HCT116 (cell line): ENCODE data around the gene ZC3HAV1. TPM values are rescaled to one million over a fixed set of nuclear protein-coding genes. Genes with fewer than 3 reads are reported as not detected.

ENCODE experiments used
- ATAC-seq: fragments of 200-7000 bp; cut with Tn5 transposase; 2 replicates; pipeline ENCODE4 v1.9.1; 2020; ENCODE audit warnings: mild to moderate bottlenecking, moderate library complexity
- BruUV-seq: library from RNA; stranded (reverse); fragments of 400-500 nt; replicated peaks from 2 replicates; lab custom pipeline; 2021; lab: Mats Ljungman, UMichigan
- CTCF ChIA-PET: fragments of 300-600 bp; sonication (Branson Sonifier 250); formaldehyde crosslinking; loops from one replicate; lab custom pipeline; 2021; ENCODE audit warnings: antibody characterized with exemption; lab: Charles Lee
- POLR2A ChIA-PET: fragments of 300-600, 350-600 bp; sonication (Branson Sonifier 250); formaldehyde crosslinking; loops from one replicate; lab custom pipeline; 2021; ENCODE audit warnings: antibody characterized with exemption; lab: Charles Lee
- RAD21 ChIA-PET, 2 experiments: fragments of 300-600 bp; sonication (Branson Sonifier 250); formaldehyde crosslinking; loops; one replicate each; lab custom pipeline; 2023; ENCODE audit warnings: low total read pairs in 2 of 2; ENCODE audit not compliant: uncharacterized antibody in 2 of 2, unreplicated experiment in 2 of 2, low non-redundant PET in 1 of 2; lab: Charles Lee
- DNase-seq: peaks from one replicate; pipeline ENCODE4 v3.0.0-alpha.2; 2010; ENCODE audit warnings: low read depth, low spot score
- H2AFZ ChIP-seq: fragments of 200-600 bp; shearing (Covaris generic), sonication (generic); 2 replicates; pipeline ENCODE4 v1.6.1; 2017; ENCODE audit warnings: low read depth, mixed run types, mixed read lengths, antibody characterized with exemption, low read length; ENCODE audit not compliant: poor library complexity, severe bottlenecking
- H3K27ac ChIP-seq: 2 replicates; pipeline ENCODE4 v1.5.1; 2012; ENCODE audit warnings: low read depth, low read length
- H3K27me3 ChIP-seq: fragments of 200-600 bp; sonication (generic); 2 replicates; pipeline ENCODE4 v1.6.1; 2016; ENCODE audit warnings: mixed run types, low read length, mixed read lengths; ENCODE audit not compliant: insufficient read depth
- H3K36me3 ChIP-seq, 2 experiments: fragments of 200-500 bp in 1 of 2; fragments of 200-600 bp in 1 of 2; sonication (Bioruptor generic) in 1 of 2; sonication (generic) in 1 of 2; 2 replicates each; pipeline versions ENCODE4 v1.5.1 to v1.6.1; 2014 to 2016; ENCODE audit warnings: low read length in 2 of 2, inconsistent platforms in 1 of 2, mixed read lengths in 1 of 2, mixed run types in 1 of 2; ENCODE audit not compliant: insufficient read depth in 2 of 2, control insufficient read depth in 1 of 2
- H3K4me1 ChIP-seq, 2 experiments: fragments of 200-600 bp in 1 of 2; sonication (generic) in 1 of 2; 2 replicates each; pipeline versions ENCODE4 v1.5.1 to v1.6.1; 2012 to 2017; ENCODE audit warnings: low read length in 2 of 2, inconsistent platforms in 1 of 2, mild to moderate bottlenecking in 1 of 2, mixed read lengths in 1 of 2, mixed run types in 1 of 2, moderate library complexity in 1 of 2; ENCODE audit not compliant: insufficient read depth in 2 of 2, control insufficient read depth in 1 of 2
- H3K4me2 ChIP-seq: fragments of 200-600 bp; sonication (generic); 2 replicates; pipeline ENCODE4 v1.6.1; 2017; ENCODE audit warnings: mixed run types, low read length, mixed read lengths
- H3K4me3 ChIP-seq, 2 experiments: fragments of 200-600 bp in 1 of 2; sonication (generic) in 1 of 2; replicated peaks in 1 of 2; 2 replicates each; pipeline ENCODE4 v1.5.1; 2011 to 2016; ENCODE audit warnings: low read length in 2 of 2, control low read depth in 1 of 2, low read depth in 1 of 2, mild to moderate bottlenecking in 1 of 2, mixed read lengths in 1 of 2, mixed run types in 1 of 2
- H3K79me2 ChIP-seq: fragments of 200-600 bp; sonication (generic); 2 replicates; pipeline ENCODE4 v1.6.1; 2017; ENCODE audit warnings: mild to moderate bottlenecking, mixed run types, low read length, moderate library complexity, mixed read lengths; ENCODE audit not compliant: insufficient read depth
- H3K9ac ChIP-seq: fragments of 200-600 bp; sonication (generic); 2 replicates; pipeline ENCODE4 v1.6.1; 2016; ENCODE audit warnings: low read length, mixed read lengths
- H3K9me2 ChIP-seq: fragments of 200-600 bp; sonication (generic), shearing (Covaris generic); 2 replicates; pipeline ENCODE4 v1.6.1; 2017; ENCODE audit warnings: mixed run types, mild to moderate bottlenecking, moderate library complexity; ENCODE audit not compliant: insufficient read depth
- H3K9me3 ChIP-seq, 2 experiments: fragments of 200-500 bp in 1 of 2; fragments of 200-600 bp in 1 of 2; sonication (Bioruptor generic) in 1 of 2; sonication (generic) in 1 of 2; 2 replicates each; pipeline ENCODE4 v1.6.1; 2014 to 2017; ENCODE audit warnings: low read length in 2 of 2, mixed read lengths in 2 of 2, inconsistent platforms in 1 of 2, low read depth in 1 of 2, mild to moderate bottlenecking in 1 of 2, mixed run types in 1 of 2, moderate library complexity in 1 of 2; ENCODE audit not compliant: control insufficient read depth in 1 of 2, insufficient read depth in 1 of 2
- H4K20me1 ChIP-seq: fragments of 200-600 bp; sonication (generic), shearing (Covaris generic); 2 replicates; pipeline ENCODE4 v1.6.1; 2017; ENCODE audit warnings: mixed run types, mild to moderate bottlenecking, moderate library complexity; ENCODE audit not compliant: insufficient read depth
- ATF3 ChIP-seq: IDR thresholded peaks from 2 replicates; pipeline ENCODE4 v1.6.1; 2012
- CBX3 ChIP-seq: IDR thresholded peaks from 2 replicates; pipeline ENCODE4 v1.6.1; 2012; ENCODE audit warnings: low read depth
- CEBPB ChIP-seq: IDR thresholded peaks from 2 replicates; pipeline ENCODE4 v1.6.1; 2012; ENCODE audit warnings: low read depth
- CTCF ChIP-seq, 3 experiments: fragments of 200-600 bp in 1 of 3; sonication (generic) in 1 of 3; IDR thresholded peaks in 2 of 3; conservative IDR thresholded peaks in 1 of 3; 2 replicates each; pipeline ENCODE4 v1.5.1; 2012 to 2017; ENCODE audit warnings: low read depth in 2 of 3, low read length in 2 of 3, antibody characterized with exemption in 1 of 3, borderline replicate concordance in 1 of 3, control low read depth in 1 of 3, mild to moderate bottlenecking in 1 of 3, mixed read lengths in 1 of 3, mixed run types in 1 of 3, moderate library complexity in 1 of 3; ENCODE audit not compliant: insufficient read depth in 1 of 3
- ELF1 ChIP-seq: IDR thresholded peaks from 2 replicates; pipeline ENCODE4 v1.6.1; 2012; ENCODE audit warnings: low read depth, borderline replicate concordance
- EZH2 ChIP-seq: fragments of 200-600 bp; sonication (generic); IDR thresholded peaks from 2 replicates; pipeline ENCODE4 v1.6.1; 2017; ENCODE audit warnings: antibody characterized with exemption, mixed run types
- EZH2phosphoT487 ChIP-seq: fragments of 200-600 bp; IDR thresholded peaks from 2 replicates; pipeline ENCODE4 v1.6.1; 2018; ENCODE audit warnings: antibody characterized with exemption, borderline replicate concordance
- FOSL1 ChIP-seq: IDR thresholded peaks from 2 replicates; pipeline ENCODE4 v1.6.1; 2012; ENCODE audit warnings: low read depth
- JUND ChIP-seq: IDR thresholded peaks from 2 replicates; pipeline ENCODE4 v1.6.1; 2012
- POLR2AphosphoS5 ChIP-seq: IDR thresholded peaks from 2 replicates; pipeline ENCODE4 v1.6.1; 2011; ENCODE audit warnings: mild to moderate bottlenecking, low read depth, low read length, moderate library complexity
- RAD21 ChIP-seq: IDR thresholded peaks from 2 replicates; pipeline ENCODE4 v1.6.1; 2012; ENCODE audit warnings: low read depth, mild to moderate bottlenecking
- SIN3A ChIP-seq: IDR thresholded peaks from 2 replicates; pipeline ENCODE4 v1.6.1; 2012; ENCODE audit warnings: low read depth
- SP1 ChIP-seq: IDR thresholded peaks from 2 replicates; pipeline ENCODE4 v1.6.1; 2012; ENCODE audit warnings: low read depth
- SRF ChIP-seq: IDR thresholded peaks from 2 replicates; pipeline ENCODE4 v1.6.1; 2012; ENCODE audit warnings: low read depth
- TCF7L2 ChIP-seq: IDR thresholded peaks from 2 replicates; pipeline ENCODE4 v1.7.0; 2011; ENCODE audit warnings: borderline replicate concordance, inconsistent platforms; ENCODE audit not compliant: insufficient read depth, insufficient read length; ENCODE audit errors: extremely low read depth
- ZBTB33 ChIP-seq: IDR thresholded peaks from 2 replicates; pipeline ENCODE4 v1.6.1; 2011; ENCODE audit warnings: mild to moderate bottlenecking, low read length, moderate library complexity; ENCODE audit not compliant: insufficient replicate concordance; ENCODE audit errors: extremely low read depth
- intact Hi-C: fragments of 100-400 bp; cut with micrococcal nuclease; formaldehyde crosslinking; loops from 2 replicates; pipeline ENCODE4 v1.10.0; 2022
- total RNA-seq: library from RNA; stranded (reverse); gene quantifications from one replicate; pipeline ENCODE4 v1.2.1, GENCODE V29; 2021; ENCODE audit not compliant: unreplicated experiment

Gene ZC3HAV1
- total RNA-seq, 1 experiment from 2014 or later = 23.7 TPM

- Histone ChIP-seq H3K79me2 (no peaks in the 10 kb centered on the region), H3K4me2 (no peak overlapping the region), H3K9me3 (no peaks in the 10 kb centered on the region), H2AFZ (no peak overlapping the region), H3K27me3 (no peaks in the 10 kb centered on the region), H3K4me3 (no peak overlapping the region), H3K9me2 (no peaks in the 10 kb centered on the region), H3K9ac (no peak overlapping the region), H3K4me1 (peaks cover 2 to 22% of the 10 kb centered on the region in 2 experiments; a peak in 3 of 4 replicates), H3K36me3 (no peaks in the 10 kb centered on the region), H3K27ac (no peak overlapping the region), H4K20me1 (no peaks in the 10 kb centered on the region)
- no peak for DNase-seq
- intact Hi-C loops = loop anchor here (2.0 kb wide), 1 partner anchor 13 kb away; a partner anchor contains a TSS
- no TSS peak for BruUV-seq
- ChIA-PET CTCF (no interaction called here), RAD21 (no interaction called here), POLR2A (interaction anchor here (0.9 kb wide), 1 partner anchor 14 kb away, joined by 3 read pairs; a partner anchor contains a TSS)
- no peak for ATAC-seq
- no peak for TF ChIP-seq ZBTB33
- no peak for TF ChIP-seq JUND
- no peak for TF ChIP-seq EZH2
- no peak for TF ChIP-seq RAD21
- TF ChIP-seq SRF = no peak
- no peak for TF ChIP-seq CEBPB
- TF ChIP-seq FOSL1 = no peak
- no peak for TF ChIP-seq CTCF (IDR thresholded peaks at IDR 0.05 in 2 of 3, conservative IDR thresholded peaks at IDR 0.05 in 1 of 3; ENCODE audit: borderline replicate concordance in 1 of 3, insufficient read depth in 1 of 3, low read depth in 2 of 3, low read length in 2 of 3)
- TF ChIP-seq CBX3 = no peak
- TF ChIP-seq SIN3A = no peak
- TF ChIP-seq EZH2phosphoT487 = no peak
- TF ChIP-seq ELF1 = no peak
- TF ChIP-seq SP1 = no peak
- no peak for TF ChIP-seq POLR2AphosphoS5
- TF ChIP-seq TCF7L2 = no peak
- TF ChIP-seq ATF3 = no peak
These were observed 9.9 kb upstream of the ZC3HAV1 start for GRCh38 chr7:139119486-139119849.
